Adrenal gland (tissue), 5 donors: ENCODE data around the gene IGF2BP2.

Source experiments
- POLR2A ChIP-seq, 2 donors: fragments of 450-650 bp; IDR thresholded peaks; one replicate each; pipeline ENCODE4 v1.6.1; 2017; ENCODE audit warnings: antibody characterized with exemption in 2 of 2, mild to moderate bottlenecking in 2 of 2, moderate library complexity in 1 of 2
- TF ChIP-seq, protein P1 (sequence below), 6 experiments: fragments of 450-650 bp in 4 of 6; fragments of 200-600 bp in 2 of 6; sonication (generic) in 1 of 6; IDR thresholded peaks; 1 replicate in 5 of 6; 2 replicates in 1 of 6; pipeline versions ENCODE4 v1.5.1 to v1.8.0; 2016 to 2021; ENCODE audit warnings: antibody characterized with exemption in 6 of 6, mild to moderate bottlenecking in 2 of 6, moderate library complexity in 1 of 6
- donor health status: DM: no; HTN: no; CAD: no.

DNA sequence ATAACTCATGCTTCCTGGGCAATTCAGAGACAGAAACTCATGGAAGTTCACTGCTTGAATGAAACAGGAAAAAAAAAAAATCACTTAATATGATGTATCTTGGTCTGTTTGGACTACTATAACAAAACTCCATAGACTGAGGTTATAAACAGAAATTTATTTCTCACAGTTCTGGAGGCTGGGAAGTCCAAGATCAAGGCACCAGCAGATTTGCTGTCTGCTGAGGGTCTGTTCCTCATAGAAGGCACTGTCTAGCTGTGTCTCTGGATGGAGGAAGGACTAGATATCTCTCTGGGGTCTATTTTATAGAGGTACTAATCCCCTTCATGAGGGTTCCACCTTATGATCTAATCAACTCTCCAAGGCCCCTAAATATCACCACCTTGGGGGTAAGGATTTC lies 119.3 kb downstream of the IGF2BP2 start:
- no peak for TF ChIP-seq POLR2A (IDR thresholded peaks at IDR 0.05)
- TF ChIP-seq, protein P1, sequence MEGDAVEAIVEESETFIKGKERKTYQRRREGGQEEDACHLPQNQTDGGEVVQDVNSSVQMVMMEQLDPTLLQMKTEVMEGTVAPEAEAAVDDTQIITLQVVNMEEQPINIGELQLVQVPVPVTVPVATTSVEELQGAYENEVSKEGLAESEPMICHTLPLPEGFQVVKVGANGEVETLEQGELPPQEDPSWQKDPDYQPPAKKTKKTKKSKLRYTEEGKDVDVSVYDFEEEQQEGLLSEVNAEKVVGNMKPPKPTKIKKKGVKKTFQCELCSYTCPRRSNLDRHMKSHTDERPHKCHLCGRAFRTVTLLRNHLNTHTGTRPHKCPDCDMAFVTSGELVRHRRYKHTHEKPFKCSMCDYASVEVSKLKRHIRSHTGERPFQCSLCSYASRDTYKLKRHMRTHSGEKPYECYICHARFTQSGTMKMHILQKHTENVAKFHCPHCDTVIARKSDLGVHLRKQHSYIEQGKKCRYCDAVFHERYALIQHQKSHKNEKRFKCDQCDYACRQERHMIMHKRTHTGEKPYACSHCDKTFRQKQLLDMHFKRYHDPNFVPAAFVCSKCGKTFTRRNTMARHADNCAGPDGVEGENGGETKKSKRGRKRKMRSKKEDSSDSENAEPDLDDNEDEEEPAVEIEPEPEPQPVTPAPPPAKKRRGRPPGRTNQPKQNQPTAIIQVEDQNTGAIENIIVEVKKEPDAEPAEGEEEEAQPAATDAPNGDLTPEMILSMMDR (IDR thresholded peaks at IDR 0.05): no peak
